Adrenal gland (tissue), 12 donors: ENCODE results near the gene VAPA. TPM values are rescaled to one million over a fixed set of nuclear protein-coding genes. Genes with fewer than 3 reads are reported as not detected.
"Not testable (repeated sequence)": the region's sequence is repeated elsewhere in the genome, so short reads cannot be mapped to it uniquely, and the experiment has no call there.

Source experiments
- DNase-seq, 7 donors: peaks; one replicate each; pipeline ENCODE4 v3.0.0-alpha.2; 2019 to 2020
- H3K27ac ChIP-seq, 5 donors: fragments of 200-600 bp; sonication (generic) in 4 of 5; 1 replicate in 3 of 5; 2 replicates in 2 of 5; pipeline versions ENCODE4 v1.5.1 to v1.8.0; 2016 to 2020; ENCODE audit warnings: mild to moderate bottlenecking in 1 of 5
- H3K27me3 ChIP-seq: fragments of 200-600 bp; 2 replicates; pipeline ENCODE4 v1.8.0; 2021
- H3K36me3 ChIP-seq, 2 donors: fragments of 200-600 bp; replicated peaks in 1 of 2; 1 replicate in 1 of 2; 2 replicates in 1 of 2; pipeline versions ENCODE4 v1.5.1 to v1.8.0; 2018 to 2022
- H3K4me1 ChIP-seq, 2 donors: fragments of 200-600 bp; replicated peaks in 1 of 2; 1 replicate in 1 of 2; 2 replicates in 1 of 2; pipeline versions ENCODE4 v1.5.1 to v1.8.0; 2018 to 2021
- H3K4me3 ChIP-seq, 4 donors: fragments of 200-600 bp; sonication (generic) in 3 of 4; one replicate each; pipeline ENCODE4 v1.5.1; 2016 to 2018
- H3K9me3 ChIP-seq, 3 donors: fragments of 200-600 bp; sonication (generic) in 1 of 3; replicated peaks in 1 of 3; 1 replicate in 2 of 3; 2 replicates in 1 of 3; pipeline versions ENCODE4 v1.5.1 to v1.8.0; 2016 to 2021
- POLR2A ChIP-seq, 2 donors: fragments of 450-650 bp; IDR thresholded peaks; one replicate each; pipeline ENCODE4 v1.6.1; 2017; ENCODE audit warnings: antibody characterized with exemption in 2 of 2, mild to moderate bottlenecking in 2 of 2, moderate library complexity in 1 of 2
- WGBS, 4 donors: extraction: QIAGEN DNeasy Blood & Tissue Kit in 2 of 4; methylation state at CpG; one replicate each; pipeline versions ENCODE4 v1.1.5 to v1.1.7; 2013 to 2017; 5-methylcytosine and 5-hydroxymethylcytosine counted together
- intact Hi-C, 2 donors: fragments of 100-400 bp; cut with DNase I; formaldehyde crosslinking; loops; one replicate each; pipeline versions ENCODE4 v1.14.1 to v1.15.0; 2022 to 2023
- polyA plus RNA-seq, 3 donors: library from polyadenylated mRNA; stranded (reverse); fragments of 200-250 nt in 2 of 3; fragments of 350-450 nt in 1 of 3; fragmentation: Illumina TruSeq in 1 of 3; extraction: RNeasy Lipid Tissue Mini Kit (QIAGEN cat#74804) in 1 of 3; gene quantifications; one replicate each; pipeline ENCODE4 v1.2.3, GENCODE V29; 2013 to 2014
- total RNA-seq, 9 donors: library from RNA; depleted of rRNA in 4 of 9; stranded (reverse); fragments of >200 nt in 4 of 9; fragments of 120-200 nt in 1 of 9; fragmentation: NEBNext Ultra II Directional in 1 of 9; extraction: Animal tissue kit (Norgen Biotek cat#: 25700) in 1 of 9; gene quantifications; one replicate each; pipeline versions ENCODE4 v1.1.0 to v1.2.4, GENCODE V29; 2013 to 2023
- TF ChIP-seq, protein P1 (sequence below), 6 experiments: fragments of 450-650 bp in 4 of 6; fragments of 200-600 bp in 2 of 6; sonication (generic) in 1 of 6; IDR thresholded peaks; 1 replicate in 5 of 6; 2 replicates in 1 of 6; pipeline versions ENCODE4 v1.5.1 to v1.8.0; 2016 to 2021; ENCODE audit warnings: antibody characterized with exemption in 6 of 6, mild to moderate bottlenecking in 2 of 6, moderate library complexity in 1 of 6
- donor health status: healthy with polysubstance abuse.
- donor health status: Bipolar disorder and iron deficiency.
- donor health status: DM: yes; HTN: yes; CAD: no.
- donor health status: DM: no; HTN: no; CAD: no.
- donor health status: DM: no; HTN: no; CAD: no.
- donor health status: DM: yes; HTN: yes; CAD: no.

Gene VAPA
- total and polyA plus RNA-seq, 12 donors = 71.3 to 900 (median 436) TPM

GRCh38 chr18:9894454-9895068 is 19.3 kb upstream of the VAPA start:
- WGBS, 4 donors = 91 to 98% (median 95%) methylated on average over 6 of the region's 6 CpGs
- Histone ChIP-seq H3K27me3 (no peaks in the 10 kb centered on the region), H3K27ac (no peak overlapping the region), H3K36me3 (no peaks in the 10 kb centered on the region), H3K9me3 (no peaks in the 10 kb centered on the region), H3K4me3 (no peak overlapping the region), H3K4me1 (peaks cover 5 to 13% of the 10 kb centered on the region in 2 donors)
- TF ChIP-seq, protein P1, sequence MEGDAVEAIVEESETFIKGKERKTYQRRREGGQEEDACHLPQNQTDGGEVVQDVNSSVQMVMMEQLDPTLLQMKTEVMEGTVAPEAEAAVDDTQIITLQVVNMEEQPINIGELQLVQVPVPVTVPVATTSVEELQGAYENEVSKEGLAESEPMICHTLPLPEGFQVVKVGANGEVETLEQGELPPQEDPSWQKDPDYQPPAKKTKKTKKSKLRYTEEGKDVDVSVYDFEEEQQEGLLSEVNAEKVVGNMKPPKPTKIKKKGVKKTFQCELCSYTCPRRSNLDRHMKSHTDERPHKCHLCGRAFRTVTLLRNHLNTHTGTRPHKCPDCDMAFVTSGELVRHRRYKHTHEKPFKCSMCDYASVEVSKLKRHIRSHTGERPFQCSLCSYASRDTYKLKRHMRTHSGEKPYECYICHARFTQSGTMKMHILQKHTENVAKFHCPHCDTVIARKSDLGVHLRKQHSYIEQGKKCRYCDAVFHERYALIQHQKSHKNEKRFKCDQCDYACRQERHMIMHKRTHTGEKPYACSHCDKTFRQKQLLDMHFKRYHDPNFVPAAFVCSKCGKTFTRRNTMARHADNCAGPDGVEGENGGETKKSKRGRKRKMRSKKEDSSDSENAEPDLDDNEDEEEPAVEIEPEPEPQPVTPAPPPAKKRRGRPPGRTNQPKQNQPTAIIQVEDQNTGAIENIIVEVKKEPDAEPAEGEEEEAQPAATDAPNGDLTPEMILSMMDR (IDR thresholded peaks at IDR 0.05) = no peak
- no peak for TF ChIP-seq POLR2A (IDR thresholded peaks at IDR 0.05)
- intact Hi-C loops = no loop called here
- no peak for DNase-seq

- WGBS, 4 donors = 91 to 98% (median 95%) methylated on average over 5 of the region's 5 CpGs
- Histone ChIP-seq H3K36me3 (no peaks in the 10 kb centered on the region), H3K9me3 (no peaks in the 10 kb centered on the region), H3K4me3 (no peak overlapping the region), H3K4me1 (peaks cover 6 to 15% of the 10 kb centered on the region in 2 donors), H3K27me3 (no peaks in the 10 kb centered on the region), H3K27ac (no peak overlapping the region)
- intact Hi-C loops = no loop called here
- DNase-seq = no peak
- TF ChIP-seq POLR2A (IDR thresholded peaks at IDR 0.05) = no peak
- TF ChIP-seq, protein P1 (IDR thresholded peaks at IDR 0.05) = no peak
Measured at GRCh38 chr18:9897129-9897528, 16.7 kb upstream of the VAPA start.

DNA sequence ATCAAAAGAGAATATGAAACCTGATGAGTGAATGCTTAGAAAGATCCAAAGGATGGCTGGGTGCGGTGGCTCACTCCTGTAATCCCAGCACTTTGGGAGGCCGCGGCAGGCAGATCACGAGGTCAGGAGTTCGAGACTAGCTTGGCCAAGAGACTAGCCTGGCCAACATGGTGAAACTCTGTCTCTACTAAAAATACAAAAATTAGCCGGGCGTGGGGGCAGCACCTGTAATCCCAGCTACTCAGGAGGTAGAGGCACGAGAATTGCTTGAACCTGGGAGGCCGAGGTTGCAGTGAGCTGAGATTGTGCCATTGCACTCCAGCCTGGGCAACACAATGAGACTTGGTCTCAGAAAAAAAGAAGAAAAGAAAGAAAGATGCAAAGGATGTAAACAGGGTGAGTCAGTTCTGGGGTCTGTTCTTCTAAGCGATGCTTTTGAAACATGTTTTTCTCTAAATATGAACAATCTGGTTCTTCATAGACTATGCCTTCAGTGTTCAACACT is 16.0 kb upstream of the VAPA start:
- H3K9me3 ChIP-seq, H3K27me3 ChIP-seq, DNase-seq, H3K36me3 ChIP-seq, H3K27ac ChIP-seq, H3K4me3 ChIP-seq, intact Hi-C loops: not testable (repeated sequence)
- peaks cover 6 to 15% of the 10 kb centered on the region in 2 donors for H3K4me1 ChIP-seq
- 95 to 97% (median 97%) methylated on average over 10 of the region's 10 CpGs for WGBS, 4 donors

- peak in 1 of 2 donors; percentile 66 for TF ChIP-seq POLR2A (IDR thresholded peaks at IDR 0.05)
- TF ChIP-seq, protein P1 (IDR thresholded peaks at IDR 0.05) = no peak
- WGBS, 4 donors = 50 to 59% (median 53%) methylated on average over 11 of the region's 11 CpGs
- H3K4me3 ChIP-seq = no peak overlapping the region
- no peaks in the 10 kb centered on the region for H3K9me3 ChIP-seq
- no peaks in the 10 kb centered on the region for H3K36me3 ChIP-seq
- H3K27ac ChIP-seq = peak overlapping the region in 3 of 5 donors; percentile 31 to 73 (median 65)
- peak in 3 of 7 donors; percentile 29 to 41 (median 38) for DNase-seq
- peaks cover 6 to 15% of the 10 kb centered on the region in 2 donors for H3K4me1 ChIP-seq
- no peaks in the 10 kb centered on the region for H3K27me3 ChIP-seq
- intact Hi-C loops = no loop called here
Measured at GRCh38 chr18:9898792-9899549, 14.8 kb upstream of the VAPA start.

- H3K36me3 ChIP-seq, intact Hi-C loops, H3K27me3 ChIP-seq, H3K4me3 ChIP-seq, H3K9me3 ChIP-seq, DNase-seq: not testable (repeated sequence)
- H3K4me1 ChIP-seq = peaks cover 6 to 15% of the 10 kb centered on the region in 2 donors
- peak overlapping the region in 3 of 5 donors; percentile 31 to 73 (median 65) for H3K27ac ChIP-seq
- WGBS, 4 donors = 94 to 100% (median 100%) methylated on average over 1 of the region's 1 CpG
Measured at GRCh38 chr18:9899550-9899930, 14.3 kb upstream of the VAPA start.
